Measurements from ENCODE around the gene PECR. TPM values are rescaled to one million over a fixed set of nuclear protein-coding genes. Genes with fewer than 3 reads are reported as not detected.
A peak's percentile ranks its signal among the peaks of the same experiment; 100 is the strongest.

Gene PECR
- total and polyA plus RNA-seq, 12 donors: 2.0 to 6.6 (median 4.1) TPM

DNA sequence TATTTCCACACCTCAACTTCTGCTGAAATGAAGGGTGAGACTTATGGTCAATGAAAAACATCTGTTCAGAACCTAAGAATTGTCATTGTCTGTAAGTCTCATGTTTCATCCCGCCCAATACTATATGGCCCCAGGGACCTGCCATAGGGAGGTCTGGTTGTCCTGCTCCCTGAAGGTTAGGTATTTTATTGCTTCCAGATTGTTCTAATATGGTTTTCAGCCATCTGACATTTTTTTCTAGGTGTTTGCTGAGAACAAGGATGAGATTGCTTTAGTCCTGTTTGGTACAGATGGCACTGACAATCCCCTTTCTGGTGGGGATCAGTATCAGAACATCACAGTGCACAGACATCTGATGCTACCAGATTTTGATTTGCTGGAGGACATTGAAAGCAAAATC lies 34.8 kb upstream of the PECR start:
- H3K27ac ChIP-seq: no peak overlapping the region
- H3K4me3 ChIP-seq: no peak overlapping the region
- TF ChIP-seq, protein P1, sequence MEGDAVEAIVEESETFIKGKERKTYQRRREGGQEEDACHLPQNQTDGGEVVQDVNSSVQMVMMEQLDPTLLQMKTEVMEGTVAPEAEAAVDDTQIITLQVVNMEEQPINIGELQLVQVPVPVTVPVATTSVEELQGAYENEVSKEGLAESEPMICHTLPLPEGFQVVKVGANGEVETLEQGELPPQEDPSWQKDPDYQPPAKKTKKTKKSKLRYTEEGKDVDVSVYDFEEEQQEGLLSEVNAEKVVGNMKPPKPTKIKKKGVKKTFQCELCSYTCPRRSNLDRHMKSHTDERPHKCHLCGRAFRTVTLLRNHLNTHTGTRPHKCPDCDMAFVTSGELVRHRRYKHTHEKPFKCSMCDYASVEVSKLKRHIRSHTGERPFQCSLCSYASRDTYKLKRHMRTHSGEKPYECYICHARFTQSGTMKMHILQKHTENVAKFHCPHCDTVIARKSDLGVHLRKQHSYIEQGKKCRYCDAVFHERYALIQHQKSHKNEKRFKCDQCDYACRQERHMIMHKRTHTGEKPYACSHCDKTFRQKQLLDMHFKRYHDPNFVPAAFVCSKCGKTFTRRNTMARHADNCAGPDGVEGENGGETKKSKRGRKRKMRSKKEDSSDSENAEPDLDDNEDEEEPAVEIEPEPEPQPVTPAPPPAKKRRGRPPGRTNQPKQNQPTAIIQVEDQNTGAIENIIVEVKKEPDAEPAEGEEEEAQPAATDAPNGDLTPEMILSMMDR (IDR thresholded peaks at IDR 0.05): no peak
- H3K9me3 ChIP-seq: no peaks in the 10 kb centered on the region
- ATAC-seq (no peak), DNase-seq (no peak)
- no peaks in the 10 kb centered on the region for H3K27me3 ChIP-seq
- peaks cover 0 to 94% (median 53%) of the 10 kb centered on the region in 9 donors for H3K36me3 ChIP-seq
- WGBS, 2 donors: 94% methylated on average over 1 of the region's 1 CpG
- peaks cover 0 to 74% (median 31%) of the 10 kb centered on the region in 9 donors for H3K4me1 ChIP-seq
- intact Hi-C loops (cut with DNase I): loop anchor here in 1 of 10 donors (10.0 kb wide), 1 partner anchor 298 kb away; the partner anchor contains the start of gene SMARCAL1

GRCh38 chr2:216114714-216115531 lies 33.3 kb upstream of the PECR start:
- peak; percentile 93 to 99 for DNase-seq
- no peaks in the 10 kb centered on the region for H3K27me3 ChIP-seq
- H3K4me1 ChIP-seq: peaks cover 3 to 89% (median 46%) of the 10 kb centered on the region in 9 donors
- intact Hi-C loops (cut with DNase I): loop anchor here in 3 of 10 donors (2.0 to 10.0 kb wide), 3 partner anchors 34 to 300 kb away; partner anchors contain the start of genes SMARCAL1 (in 2 of the 3), PECR (in 1 of the 3) and TMEM169 (in 1 of the 3)
- peak overlapping the region; percentile 31 to 91 (median 80) for H3K27ac ChIP-seq
- TF ChIP-seq, protein P1 (IDR thresholded peaks at IDR 0.05): peak; percentile 77 to 96 (median 88)
- peaks cover 0 to 91% (median 47%) of the 10 kb centered on the region in 9 donors for H3K36me3 ChIP-seq
- no peaks in the 10 kb centered on the region for H3K9me3 ChIP-seq
- ATAC-seq: peak; percentile 96 to 99 (median 98)
- 6 to 7% methylated on average over 29 of the region's 29 CpGs for WGBS, 2 donors
- peak overlapping the region; percentile 11 to 60 (median 54) for H3K4me3 ChIP-seq

GRCh38 chr2:216114382-216114713 lies 32.7 kb upstream of the PECR start:
- intact Hi-C loops (cut with DNase I): loop anchor here in 3 of 10 donors (2.0 to 10.0 kb wide), 3 partner anchors 34 to 300 kb away; partner anchors contain the start of genes SMARCAL1 (in 2 of the 3), PECR (in 1 of the 3) and TMEM169 (in 1 of the 3)
- TF ChIP-seq, protein P1 (IDR thresholded peaks at IDR 0.05): no peak
- ATAC-seq: peak in 2 of 8 donors; percentile 4 to 52

GRCh38 chr2:216113572-216113971 lies 32.0 kb upstream of the PECR start:
- Histone ChIP-seq H3K4me1 (peaks cover 3 to 84% (median 51%) of the 10 kb centered on the region in 9 donors), H3K27me3 (no peaks in the 10 kb centered on the region), H3K9me3 (no peaks in the 10 kb centered on the region), H3K4me3 (no peak overlapping the region), H3K36me3 (peaks cover 0 to 77% (median 39%) of the 10 kb centered on the region in 9 donors), H3K27ac (no peak overlapping the region)
- WGBS, 2 donors: 87 to 91% methylated on average over 3 of the region's 3 CpGs
- DNase-seq (no peak), ATAC-seq (no peak)
- intact Hi-C loops (cut with DNase I): loop anchor here in 2 of 10 donors (5.0 to 10.0 kb wide), 2 partner anchors 299 to 301 kb away; partner anchors contain the start of gene SMARCAL1 (in 2 of the 2)
- TF ChIP-seq, protein P1 (IDR thresholded peaks at IDR 0.05): no peak

More at GRCh38 chr2:216114382-216114713, 32.7 kb upstream of the PECR start:
- DNase-seq: peak in 1 of 2 donors; percentile 12
- no peaks in the 10 kb centered on the region for H3K27me3 ChIP-seq
- peaks cover 3 to 89% (median 49%) of the 10 kb centered on the region in 9 donors for H3K4me1 ChIP-seq
- 36 to 41% methylated on average over 4 of the region's 4 CpGs for WGBS, 2 donors
- H3K4me3 ChIP-seq: peak overlapping the region in 2 of 10 donors; percentile 56 to 60
- no peaks in the 10 kb centered on the region for H3K9me3 ChIP-seq
- peaks cover 0 to 85% (median 46%) of the 10 kb centered on the region in 9 donors for H3K36me3 ChIP-seq
- H3K27ac ChIP-seq: peak overlapping the region in 4 of 10 donors; percentile 37 to 91 (median 70)
